H9 (cell line): ENCODE data around the gene TCF4. TPM values are rescaled to one million over a fixed set of nuclear protein-coding genes. Genes with fewer than 3 reads are reported as not detected.

Experiments
- DNase-seq: peaks from one replicate; pipeline ENCODE4 v3.0.0-alpha.2; 2017
- H2AFZ ChIP-seq: one replicate; pipeline ENCODE4 v1.6.1; 2013; ENCODE audit warnings: mild to moderate bottlenecking, low read length, control low read depth, moderate library complexity
- H2AK5ac ChIP-seq: 2 replicates; pipeline ENCODE4 v1.6.1; 2013; ENCODE audit warnings: low read length, control low read depth, mixed read lengths; ENCODE audit not compliant: insufficient read length
- H2BK120ac ChIP-seq: one replicate; pipeline ENCODE4 v1.6.1; 2013; ENCODE audit warnings: low read depth, mild to moderate bottlenecking, low read length, control low read depth, inconsistent platforms; ENCODE audit not compliant: poor library complexity, severe bottlenecking
- H2BK12ac ChIP-seq: 2 replicates; pipeline ENCODE4 v1.6.1; 2013; ENCODE audit warnings: low read length, control low read depth, mixed read lengths, low read depth; ENCODE audit not compliant: insufficient read length
- H2BK15ac ChIP-seq: 2 replicates; pipeline ENCODE4 v1.6.1; 2013; ENCODE audit warnings: low read depth, low read length, control low read depth
- H2BK20ac ChIP-seq: one replicate; pipeline ENCODE4 v1.6.1; 2013; ENCODE audit warnings: low read depth, mild to moderate bottlenecking, low read length, control low read depth, inconsistent platforms; ENCODE audit not compliant: poor library complexity, severe bottlenecking
- H2BK5ac ChIP-seq: 2 replicates; pipeline ENCODE4 v1.6.1; 2013; ENCODE audit warnings: low read length, control low read depth, mixed read lengths; ENCODE audit not compliant: insufficient read length
- H3K14ac ChIP-seq: 2 replicates; pipeline ENCODE4 v1.6.1; 2013; ENCODE audit warnings: low read length, control low read depth; ENCODE audit not compliant: insufficient read depth
- H3K18ac ChIP-seq: 2 replicates; pipeline ENCODE4 v1.6.1; 2013; ENCODE audit warnings: low read depth, mild to moderate bottlenecking, mixed read lengths, low read length, control low read depth; ENCODE audit not compliant: insufficient read length
- H3K23ac ChIP-seq: 2 replicates; pipeline ENCODE4 v1.6.1; 2013; ENCODE audit warnings: low read length, control low read depth, mixed read lengths, low read depth; ENCODE audit not compliant: insufficient read length
- H3K23me2 ChIP-seq: 2 replicates; pipeline ENCODE4 v1.6.1; 2013; ENCODE audit warnings: low read depth, mild to moderate bottlenecking, mixed read lengths, low read length, control low read depth; ENCODE audit not compliant: insufficient read length, poor library complexity, severe bottlenecking
- H3K27ac ChIP-seq: 2 replicates; pipeline ENCODE4 v1.5.1; 2013; ENCODE audit warnings: low read length, control low read depth, mixed read lengths, low read depth; ENCODE audit not compliant: insufficient read length
- H3K27me3 ChIP-seq: 2 replicates; pipeline ENCODE4 v1.6.1; 2013; ENCODE audit warnings: low read length, control low read depth, inconsistent platforms; ENCODE audit not compliant: insufficient read depth
- H3K4ac ChIP-seq: 2 replicates; pipeline ENCODE4 v1.6.1; 2013; ENCODE audit warnings: low read depth, mild to moderate bottlenecking, control low read depth, inconsistent platforms, low read length, moderate library complexity
- H3K4me1 ChIP-seq: 2 replicates; pipeline ENCODE4 v1.6.1; 2013; ENCODE audit warnings: low read length, control low read depth, inconsistent platforms; ENCODE audit not compliant: insufficient read depth
- H3K4me2 ChIP-seq: 2 replicates; pipeline ENCODE4 v1.6.1; 2013; ENCODE audit warnings: low read length, control low read depth, mixed read lengths; ENCODE audit not compliant: insufficient read length, insufficient read depth
- H3K56ac ChIP-seq: 2 replicates; pipeline ENCODE4 v1.6.1; 2013; ENCODE audit warnings: low read depth, mild to moderate bottlenecking, mixed read lengths, low read length, control low read depth; ENCODE audit not compliant: insufficient read length
- H3K79me1 ChIP-seq: 2 replicates; pipeline ENCODE4 v1.6.1; 2013; ENCODE audit warnings: low read depth, mild to moderate bottlenecking, moderate library complexity, low read length, control low read depth, inconsistent platforms; ENCODE audit not compliant: insufficient read depth, poor library complexity, severe bottlenecking
- H3K79me2 ChIP-seq: 2 replicates; pipeline ENCODE4 v1.6.1; 2013; ENCODE audit warnings: low read length, control low read depth, inconsistent platforms; ENCODE audit not compliant: insufficient read depth
- H3K9ac ChIP-seq: 2 replicates; pipeline ENCODE4 v1.6.1; 2013; ENCODE audit warnings: low read length, control low read depth, mixed read lengths; ENCODE audit not compliant: insufficient read length; ENCODE audit errors: extremely low read depth
- H3K9me3 ChIP-seq: one replicate; pipeline ENCODE4 v1.6.1; 2013; ENCODE audit warnings: low read depth, low read length, inconsistent platforms; ENCODE audit not compliant: control insufficient read depth
- H3T11ph ChIP-seq: one replicate; pipeline ENCODE4 v1.6.1; 2013; ENCODE audit warnings: mild to moderate bottlenecking, low read length, control low read depth, inconsistent platforms
- H4K20me1 ChIP-seq: one replicate; pipeline ENCODE4 v1.6.1; 2013; ENCODE audit not compliant: control insufficient read depth, insufficient read length, insufficient read depth
- H4K5ac ChIP-seq: 2 replicates; pipeline ENCODE4 v1.6.1; 2013; ENCODE audit warnings: low read depth, mild to moderate bottlenecking, mixed read lengths, low read length, control low read depth; ENCODE audit not compliant: insufficient read length
- H4K8ac ChIP-seq: replicated peaks from 2 replicates; pipeline ENCODE4 v1.6.1; 2013; ENCODE audit warnings: low read length, control low read depth, mixed read lengths, low read depth; ENCODE audit not compliant: insufficient read length
- H4K91ac ChIP-seq: 2 replicates; pipeline ENCODE4 v1.6.1; 2013; ENCODE audit warnings: low read depth, mild to moderate bottlenecking, moderate library complexity, mixed read lengths, low read length, control low read depth; ENCODE audit not compliant: insufficient read length
- H3K27ac Mint-ChIP-seq, 3 experiments: 2 replicates in 2 of 3; 3 replicates in 1 of 3; pipeline ENCODE4 v1.8.0; 2020 to 2021; ENCODE audit warnings: mixed read lengths in 3 of 3, mild to moderate bottlenecking in 1 of 3, moderate library complexity in 1 of 3
- H3K27me3 Mint-ChIP-seq: 2 replicates; pipeline ENCODE4 v1.8.0; 2021; ENCODE audit warnings: low read depth, mild to moderate bottlenecking, moderate library complexity, mixed read lengths
- H3K36me3 Mint-ChIP-seq, 3 experiments: 2 replicates in 2 of 3; 3 replicates in 1 of 3; pipeline ENCODE4 v1.8.0; 2020 to 2021; ENCODE audit warnings: low read depth in 3 of 3, mixed read lengths in 3 of 3; ENCODE audit not compliant: insufficient read depth in 1 of 3
- H3K4me1 Mint-ChIP-seq, 2 experiments: 2 replicates each; pipeline ENCODE4 v1.8.0; 2020; ENCODE audit warnings: mixed read lengths in 2 of 2
- H3K4me3 Mint-ChIP-seq, 2 experiments: 2 replicates in 1 of 2; 3 replicates in 1 of 2; pipeline ENCODE4 v1.8.0; 2020 to 2021; ENCODE audit warnings: mild to moderate bottlenecking in 2 of 2, mixed read lengths in 2 of 2, moderate library complexity in 1 of 2
- H3K9me3 Mint-ChIP-seq, 2 experiments: 2 replicates in 1 of 2; 3 replicates in 1 of 2; pipeline ENCODE4 v1.8.0; 2020; ENCODE audit warnings: mild to moderate bottlenecking in 2 of 2, mixed read lengths in 2 of 2, moderate library complexity in 1 of 2
- CTCF ChIP-seq: fragments of 200-600 bp; sonication (generic); conservative IDR thresholded peaks from 3 replicates; pipeline ENCODE4 v1.8.0; 2021; ENCODE audit warnings: antibody characterized with exemption, mild to moderate bottlenecking
- WGBS: extraction: QIAGEN DNeasy Blood & Tissue Kit; methylation state at CpG from one replicate; pipeline ENCODE4 v1.1.7; 2013; ENCODE audit warnings: missing lambda C conversion rate, low lambda C conversion rate, mixed read lengths; ENCODE audit not compliant: insufficient read length; ENCODE audit errors: extremely low coverage; 5-methylcytosine and 5-hydroxymethylcytosine counted together
- total RNA-seq: library from RNA; stranded (reverse); gene quantifications from 2 replicates; pipeline ENCODE4 v1.2.1, GENCODE V29; 2021

The TCF4 gene
- total RNA-seq, 1 experiment from 2014 or later, result 99.4 TPM

GRCh38 chr18:55584201-55584600, 3.8 kb downstream of the TCF4 start:
- no peak overlapping the region for H2BK20ac ChIP-seq
- H4K91ac ChIP-seq, result no peak overlapping the region
- H3K14ac ChIP-seq, result no peak overlapping the region
- Mint-ChIP-seq H3K36me3 (peaks cover 9 to 37% (median 20%) of the 10 kb centered on the region in 3 experiments; a peak in 6 of 7 replicates), H3K4me1 (peaks cover 71 to 73% of the 10 kb centered on the region in 2 experiments), H3K4me3 (peak overlapping the region in 1 of 2 experiments; percentile 68; a peak in 3 of 5 replicates), H3K9me3 (no peaks in the 10 kb centered on the region), H3K27ac (no peak overlapping the region; a peak in 1 of 7 replicates), H3K27me3 (no peaks in the 10 kb centered on the region)
- H2BK120ac ChIP-seq, result no peak overlapping the region
- H3K23ac ChIP-seq, result no peak overlapping the region
- no peak overlapping the region for H3K4me2 ChIP-seq
- no peak overlapping the region for H2BK15ac ChIP-seq
- H3K27ac ChIP-seq, result no peak overlapping the region
- no CpG with 5 or more reads among the region's 2 CpGs for WGBS
- H3K9me3 ChIP-seq, result no peaks in the 10 kb centered on the region
- no peaks in the 10 kb centered on the region for H3K27me3 ChIP-seq
- H2BK12ac ChIP-seq, result no peak overlapping the region
- H3K79me2 ChIP-seq, result peaks cover 9% of the 10 kb centered on the region; the same call in 1 of the 2 replicates
- no peak overlapping the region for H3T11ph ChIP-seq
- peaks cover 6% of the 10 kb centered on the region for H3K23me2 ChIP-seq
- H3K4ac ChIP-seq, result no peak overlapping the region
- H3K79me1 ChIP-seq, result no peaks in the 10 kb centered on the region
- H3K9ac ChIP-seq, result no peak overlapping the region
- no peak for DNase-seq
- no peak overlapping the region for H2AFZ ChIP-seq
- no peak overlapping the region for H3K18ac ChIP-seq
- TF ChIP-seq CTCF, result no peak
- H2BK5ac ChIP-seq, result no peak overlapping the region
- no peak overlapping the region for H4K5ac ChIP-seq
- no peak overlapping the region for H3K56ac ChIP-seq
- no peak overlapping the region for H2AK5ac ChIP-seq
- peaks cover 12% of the 10 kb centered on the region; the same call in 1 of the 2 replicates for H3K4me1 ChIP-seq
- no peak overlapping the region for H4K8ac ChIP-seq
- H4K20me1 ChIP-seq, result no peaks in the 10 kb centered on the region
